GM12872 (cell line): ENCODE results near the gene PANX2.

Experiments
- TF ChIP-seq, protein P1 (sequence below): IDR thresholded peaks from 3 replicates; pipeline ENCODE4 v1.5.1; 2011; ENCODE audit warnings: low read depth, mild to moderate bottlenecking, low read length, moderate library complexity; ENCODE audit not compliant: insufficient read depth

The PANX2 gene

DNA sequence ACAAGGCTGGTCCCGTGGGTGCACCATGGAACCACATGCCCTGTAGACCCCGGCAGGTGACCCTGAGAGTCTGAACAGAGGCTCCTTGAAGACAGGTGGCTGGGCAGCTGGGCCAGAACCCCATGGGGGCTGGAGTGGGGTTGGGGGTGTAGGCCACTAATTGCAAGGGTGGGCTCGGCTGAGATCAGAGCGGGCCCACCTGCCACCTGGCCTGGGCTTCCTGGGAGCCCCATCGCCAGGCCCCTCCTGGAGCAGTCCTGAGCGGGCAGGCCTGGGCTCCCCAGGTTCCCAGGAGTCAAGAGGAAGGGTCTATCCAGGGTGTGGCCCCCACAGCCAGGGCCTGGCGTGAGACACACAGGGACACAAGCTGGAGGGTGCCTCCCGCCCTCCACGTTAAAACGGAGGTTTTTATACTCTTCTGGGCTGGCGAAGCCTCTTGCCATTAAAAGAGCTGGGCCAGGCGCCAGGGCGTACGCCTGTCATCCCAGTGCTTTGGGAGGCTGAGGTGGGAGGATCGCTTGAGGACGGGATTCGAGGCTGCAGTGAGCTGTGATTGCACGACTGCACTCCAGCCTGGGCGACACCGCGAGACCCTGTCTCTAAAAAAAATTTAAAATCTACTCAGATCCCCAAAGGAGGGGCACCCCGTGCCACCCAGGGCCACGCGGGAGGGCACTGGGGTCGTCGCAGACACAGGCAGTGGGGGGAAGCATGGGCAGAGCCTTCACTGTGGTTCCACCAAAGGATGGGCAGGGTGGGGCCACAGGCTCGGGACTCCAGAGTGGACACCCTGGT is 10.4 kb downstream of the PANX2 start:
- TF ChIP-seq, protein P1, sequence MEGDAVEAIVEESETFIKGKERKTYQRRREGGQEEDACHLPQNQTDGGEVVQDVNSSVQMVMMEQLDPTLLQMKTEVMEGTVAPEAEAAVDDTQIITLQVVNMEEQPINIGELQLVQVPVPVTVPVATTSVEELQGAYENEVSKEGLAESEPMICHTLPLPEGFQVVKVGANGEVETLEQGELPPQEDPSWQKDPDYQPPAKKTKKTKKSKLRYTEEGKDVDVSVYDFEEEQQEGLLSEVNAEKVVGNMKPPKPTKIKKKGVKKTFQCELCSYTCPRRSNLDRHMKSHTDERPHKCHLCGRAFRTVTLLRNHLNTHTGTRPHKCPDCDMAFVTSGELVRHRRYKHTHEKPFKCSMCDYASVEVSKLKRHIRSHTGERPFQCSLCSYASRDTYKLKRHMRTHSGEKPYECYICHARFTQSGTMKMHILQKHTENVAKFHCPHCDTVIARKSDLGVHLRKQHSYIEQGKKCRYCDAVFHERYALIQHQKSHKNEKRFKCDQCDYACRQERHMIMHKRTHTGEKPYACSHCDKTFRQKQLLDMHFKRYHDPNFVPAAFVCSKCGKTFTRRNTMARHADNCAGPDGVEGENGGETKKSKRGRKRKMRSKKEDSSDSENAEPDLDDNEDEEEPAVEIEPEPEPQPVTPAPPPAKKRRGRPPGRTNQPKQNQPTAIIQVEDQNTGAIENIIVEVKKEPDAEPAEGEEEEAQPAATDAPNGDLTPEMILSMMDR = no peak

DNA sequence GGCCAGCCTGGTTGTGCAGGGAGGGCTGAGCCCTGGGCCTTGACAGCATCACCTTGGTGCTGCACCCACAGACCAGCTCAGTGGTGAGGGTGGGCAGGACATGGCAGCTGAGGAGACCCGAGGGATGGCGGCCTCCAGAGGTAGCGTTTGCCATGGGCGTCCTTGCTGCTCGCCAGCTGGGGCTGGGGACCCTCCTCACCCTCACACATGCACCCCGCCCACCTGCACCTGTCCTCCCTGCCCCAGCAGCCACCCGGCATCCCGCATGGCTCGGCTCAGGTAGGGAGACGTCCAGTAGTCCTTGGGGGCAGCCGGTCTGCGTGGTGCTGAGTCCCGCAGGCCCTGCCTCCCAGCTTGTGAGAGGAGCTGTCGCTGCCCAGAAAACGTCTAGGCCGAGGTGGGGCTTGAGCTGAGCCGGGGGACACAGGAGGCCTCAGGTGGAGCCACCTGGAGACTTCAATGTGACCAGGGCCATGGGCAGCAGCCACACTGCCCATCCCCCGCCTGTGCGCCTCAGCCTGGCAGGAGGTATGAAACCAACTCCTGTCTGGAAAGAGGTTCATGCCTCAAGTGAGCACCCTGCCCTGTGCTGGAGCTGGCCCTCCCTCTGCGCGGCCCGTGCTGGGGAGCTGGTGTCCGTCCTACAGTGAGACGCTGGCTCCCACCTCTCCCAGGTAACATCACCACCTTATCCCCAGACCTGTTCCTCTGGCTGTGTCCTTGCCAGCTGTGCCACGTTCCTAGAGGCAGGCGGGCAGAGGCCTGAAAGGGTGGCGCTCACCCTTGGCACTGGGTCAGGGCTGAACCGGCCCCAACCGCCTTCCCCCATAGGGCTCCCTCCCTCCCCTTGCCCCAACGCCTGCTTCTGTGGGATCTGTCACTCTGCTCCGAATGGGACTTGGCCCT is 11.9 kb downstream of the PANX2 start:
- TF ChIP-seq, protein P1 = no peak

DNA sequence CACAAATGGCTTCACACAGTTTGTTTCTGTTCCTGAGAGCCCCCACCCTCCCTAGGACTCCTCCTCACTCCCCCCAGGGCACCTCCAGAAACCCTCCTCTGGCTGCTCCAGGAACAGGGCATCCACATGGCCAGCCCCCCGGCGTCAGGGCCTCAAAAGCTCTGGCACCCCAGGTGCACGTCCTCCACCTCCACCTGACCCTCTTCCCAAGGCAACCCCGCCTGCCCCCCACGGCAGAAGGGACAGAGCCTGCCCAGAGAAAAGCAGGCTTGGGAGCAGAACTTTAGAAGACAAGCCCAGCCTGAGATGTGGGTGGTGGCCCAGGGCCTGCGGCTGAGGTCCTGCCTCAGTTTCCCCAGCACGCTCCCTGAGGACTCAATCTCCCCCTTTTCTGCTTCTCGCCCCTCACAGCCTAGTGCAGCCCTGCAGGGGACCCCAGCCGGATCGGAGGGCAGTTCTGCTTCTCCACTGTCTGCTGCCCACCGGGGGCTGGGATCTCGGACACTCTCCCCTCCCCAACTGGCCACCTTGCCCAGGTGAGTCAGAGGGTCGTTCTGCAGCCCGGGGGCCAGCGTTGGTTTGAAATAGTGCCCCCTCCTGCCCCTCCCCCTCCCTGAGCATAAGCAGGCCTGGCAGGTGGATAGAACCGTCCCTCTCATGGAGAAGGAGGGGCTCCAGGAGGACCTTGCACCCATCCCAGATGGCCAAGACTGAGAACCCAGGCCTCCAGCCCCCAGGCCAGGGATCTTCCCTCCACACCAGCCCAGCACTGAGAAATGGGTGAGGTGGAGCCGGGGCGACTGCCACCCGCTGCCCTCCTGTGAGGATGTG is 12.8 kb downstream of the PANX2 start:
- TF ChIP-seq, protein P1 = no peak

DNA sequence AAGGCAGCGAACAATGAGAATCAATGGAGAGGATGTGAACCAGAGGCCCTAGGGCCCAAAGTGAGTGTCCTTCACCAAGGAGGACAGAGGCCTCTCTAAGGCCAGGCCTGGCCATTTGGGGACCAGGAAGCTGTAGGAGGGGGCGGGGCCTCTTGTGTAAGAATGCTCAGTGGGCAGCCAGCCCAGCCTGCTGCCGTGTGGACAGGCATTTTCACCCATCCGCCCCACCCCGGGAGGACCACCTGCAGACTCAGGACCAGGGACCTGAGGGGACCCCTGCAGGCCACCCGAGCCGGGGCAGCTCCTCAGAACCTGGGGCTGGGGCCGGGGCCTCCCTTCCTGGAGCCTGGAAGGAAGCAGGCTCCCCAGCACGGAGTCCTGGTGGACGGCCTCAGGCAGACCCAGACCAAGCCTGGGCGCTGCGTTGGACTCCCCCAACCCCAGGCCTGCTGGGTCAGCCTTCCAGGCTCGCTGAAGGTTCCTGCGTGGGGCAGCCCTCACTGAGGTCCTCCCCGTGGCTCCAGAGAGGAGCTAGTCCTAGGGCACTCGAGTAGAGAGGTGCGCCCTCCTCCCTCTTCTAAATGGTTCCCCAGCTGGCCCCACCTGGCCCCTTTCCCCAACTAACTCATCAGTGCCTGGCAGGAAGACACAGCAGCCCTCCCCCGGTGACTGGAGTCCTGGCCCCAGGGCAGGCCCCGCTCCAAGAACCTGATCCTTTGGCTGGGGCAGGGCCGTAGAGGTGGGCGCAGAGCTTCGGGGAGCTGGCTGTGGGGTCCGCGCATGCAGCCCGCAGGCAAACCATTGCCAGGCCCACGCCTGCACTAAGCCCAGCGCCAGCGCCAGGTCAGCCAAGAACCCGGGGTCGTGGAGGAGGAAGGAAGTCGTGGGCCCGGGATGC is 13.7 kb downstream of the PANX2 start:
- TF ChIP-seq, protein P1 = no peak

DNA sequence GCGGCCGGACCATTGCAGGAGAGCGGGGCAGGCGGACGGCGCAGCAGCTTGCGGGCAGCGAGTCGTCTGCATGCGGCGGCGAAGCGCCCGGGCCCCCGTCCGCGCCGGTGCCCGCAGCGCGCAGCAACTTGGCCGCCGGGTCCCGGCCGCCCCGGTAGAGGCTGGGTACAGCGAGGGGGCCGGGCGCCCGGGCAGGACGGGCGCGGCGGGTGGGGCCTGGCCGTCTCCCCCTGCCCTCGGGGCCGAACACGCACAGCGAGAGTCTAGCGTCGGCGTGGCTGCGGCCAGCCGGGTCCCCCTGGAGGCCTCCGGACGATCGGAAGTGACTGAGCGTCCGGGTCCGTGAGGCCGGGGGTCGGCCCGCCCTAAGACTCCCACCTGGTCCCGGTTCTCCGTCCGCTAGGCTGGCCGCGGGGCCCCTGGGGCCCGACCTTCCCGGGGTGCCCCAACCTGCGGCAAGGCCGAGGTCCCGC is 14.4 kb downstream of the PANX2 start:
- TF ChIP-seq, protein P1 = no peak

DNA sequence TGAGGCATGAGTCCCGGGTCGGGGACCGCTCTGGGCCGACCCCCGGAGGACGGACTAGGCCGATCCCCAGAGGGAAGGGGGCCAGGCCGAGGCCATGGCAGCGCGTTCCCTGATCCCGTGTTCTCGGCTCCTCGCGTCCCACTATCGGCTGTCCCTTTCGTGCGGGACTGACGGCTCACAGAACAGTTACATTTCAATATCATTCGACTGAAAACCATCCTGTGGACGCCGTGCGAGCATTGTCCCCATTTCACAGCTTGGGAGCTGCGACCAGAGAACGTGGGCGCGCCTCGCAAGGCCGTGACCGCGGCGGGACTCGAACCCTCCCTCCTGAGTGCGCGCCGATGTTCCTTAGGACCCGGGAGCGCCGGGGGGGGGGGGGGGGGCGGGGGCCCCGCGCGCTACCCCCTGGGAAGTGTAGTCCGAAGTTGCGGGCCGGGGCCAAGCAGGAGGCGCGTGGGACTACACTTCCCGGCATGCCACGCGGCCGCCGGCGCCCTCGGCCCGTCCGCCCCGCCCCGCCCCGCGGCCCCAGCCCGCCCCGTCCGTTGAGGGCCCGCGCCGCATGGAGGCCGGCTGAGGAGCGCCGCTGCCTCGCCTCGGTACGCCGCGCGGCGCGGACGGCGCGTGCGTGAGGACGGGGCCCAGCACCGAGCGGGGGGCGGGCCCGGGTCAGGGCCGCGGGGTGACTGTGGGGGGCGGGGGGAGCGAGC is 15.0 kb downstream of the PANX2 start, which contains the start of gene TRABD:
TRABD (plus strand) TSS at position 539 of the 713 bp plus-strand sequence. CDS start 7,148 bp downstream, outside the sequence.
- TF ChIP-seq, protein P1 = no peak
